ENCODE data around the gene LY6G6C.

The LY6G6C gene

GRCh38 chr6:31689249-31690110 is 32.1 kb downstream of the LY6G6C start:
- Histone ChIP-seq H3K4me3 (ENCODE audit: low read depth, low read length, poor library complexity, severe bottlenecking) (no peak overlapping the region), H3K9me3 (ENCODE audit: low read length) (no peaks in the 10 kb centered on the region), H2AFZ (ENCODE audit: low read length) (no peak overlapping the region), H3K4me2 (ENCODE audit: low read length) (no peak overlapping the region), H4K20me1 (ENCODE audit: insufficient read depth, low read length) (no peaks in the 10 kb centered on the region), H3K79me2 (ENCODE audit: insufficient read depth, low read length) (no peaks in the 10 kb centered on the region), H3K9ac (ENCODE audit: low read length) (no peak overlapping the region), H3K27ac (ENCODE audit: low read depth, low read length, poor library complexity, severe bottlenecking) (no peak overlapping the region), H3K27me3 (ENCODE audit: insufficient read depth, low read length) (no peaks in the 10 kb centered on the region), H3K4me1 (ENCODE audit: insufficient read depth, low read length, severe bottlenecking) (peaks cover 8% of the 10 kb centered on the region), H3F3A (ENCODE audit: insufficient read depth, low read length) (no peaks in the 10 kb centered on the region), H3K9me2 (ENCODE audit: low read depth, low read length) (no peaks in the 10 kb centered on the region), H3K36me3 (ENCODE audit: insufficient read depth, low read length) (peaks cover 69% of the 10 kb centered on the region)
- peak; percentile 61; the same call in 1 of the 2 replicates for TF ChIP-seq CTCF (IDR thresholded peaks at IDR 0.05; ENCODE audit: low read length)
- no peak for TF ChIP-seq EZH2 (IDR thresholded peaks at IDR 0.05; ENCODE audit: borderline replicate concordance, low read length)

GRCh38 chr6:31687860-31688693 is 33.5 kb downstream of the LY6G6C start:
- no peak overlapping the region for H3K4me2 ChIP-seq (ENCODE audit: low read length)
- no peaks in the 10 kb centered on the region for H3F3A ChIP-seq (ENCODE audit: insufficient read depth, low read length)
- peaks cover 8% of the 10 kb centered on the region for H3K4me1 ChIP-seq (ENCODE audit: insufficient read depth, low read length, severe bottlenecking)
- H4K20me1 ChIP-seq (ENCODE audit: insufficient read depth, low read length), result no peaks in the 10 kb centered on the region
- H3K27me3 ChIP-seq (ENCODE audit: insufficient read depth, low read length), result no peaks in the 10 kb centered on the region
- TF ChIP-seq EZH2 (IDR thresholded peaks at IDR 0.05; ENCODE audit: borderline replicate concordance, low read length) (no peak), CTCF (IDR thresholded peaks at IDR 0.05; ENCODE audit: low read length) (no peak)
- peaks cover 56% of the 10 kb centered on the region for H3K36me3 ChIP-seq (ENCODE audit: insufficient read depth, low read length)
- no peak overlapping the region for H3K4me3 ChIP-seq (ENCODE audit: low read depth, low read length, poor library complexity, severe bottlenecking)
- H3K9ac ChIP-seq (ENCODE audit: low read length), result no peak overlapping the region
- no peak overlapping the region for H2AFZ ChIP-seq (ENCODE audit: low read length)
- H3K9me3 ChIP-seq (ENCODE audit: low read length), result no peaks in the 10 kb centered on the region
- no peak overlapping the region for H3K27ac ChIP-seq (ENCODE audit: low read depth, low read length, poor library complexity, severe bottlenecking)
- H3K79me2 ChIP-seq (ENCODE audit: insufficient read depth, low read length), result no peaks in the 10 kb centered on the region
- H3K9me2 ChIP-seq (ENCODE audit: low read depth, low read length), result no peaks in the 10 kb centered on the region

GRCh38 chr6:31687321-31687720 is 34.2 kb downstream of the LY6G6C start:
- Histone ChIP-seq H2AFZ (ENCODE audit: low read length) (no peak overlapping the region), H3K79me2 (ENCODE audit: insufficient read depth, low read length) (no peaks in the 10 kb centered on the region), H3K9ac (ENCODE audit: low read length) (no peak overlapping the region), H3K27ac (ENCODE audit: low read depth, low read length, poor library complexity, severe bottlenecking) (no peak overlapping the region), H3K4me3 (ENCODE audit: low read depth, low read length, poor library complexity, severe bottlenecking) (no peak overlapping the region), H3K4me1 (ENCODE audit: insufficient read depth, low read length, severe bottlenecking) (peaks cover 8% of the 10 kb centered on the region), H4K20me1 (ENCODE audit: insufficient read depth, low read length) (no peaks in the 10 kb centered on the region), H3K9me2 (ENCODE audit: low read depth, low read length) (no peaks in the 10 kb centered on the region), H3K9me3 (ENCODE audit: low read length) (no peaks in the 10 kb centered on the region), H3K4me2 (ENCODE audit: low read length) (no peak overlapping the region), H3K36me3 (ENCODE audit: insufficient read depth, low read length) (peaks cover 49% of the 10 kb centered on the region), H3F3A (ENCODE audit: insufficient read depth, low read length) (no peaks in the 10 kb centered on the region), H3K27me3 (ENCODE audit: insufficient read depth, low read length) (no peaks in the 10 kb centered on the region)
- TF ChIP-seq EZH2 (IDR thresholded peaks at IDR 0.05; ENCODE audit: borderline replicate concordance, low read length) (no peak), CTCF (IDR thresholded peaks at IDR 0.05; ENCODE audit: low read length) (no peak)
